Left ventricle myocardium superior (tissue), 1 donor: ENCODE data around the gene CAMKK2. TPM values are rescaled to one million over a fixed set of nuclear protein-coding genes. Genes with fewer than 3 reads are reported as not detected.
"Not testable (repeated sequence)": the region's sequence is repeated elsewhere in the genome, so short reads cannot be mapped to it uniquely, and the experiment has no call there.

ENCODE experiments used
- ATAC-seq: fragments of 200-7000 bp; cut with Tn5 transposase; one replicate; pipeline ENCODE4 v1.9.1; 2020; ENCODE audit warnings: mild to moderate bottlenecking, moderate library complexity
- DNase-seq: peaks from one replicate; pipeline ENCODE4 v3.0.0-alpha.2; 2020
- intact Hi-C: fragments of 100-400 bp; cut with micrococcal nuclease; formaldehyde crosslinking; loops from one replicate; pipeline ENCODE4 v1.11.0; 2022
- total RNA-seq: library from RNA; stranded (reverse); fragmentation: NEBNext Ultra II Directional; extraction: Animal tissue kit (Norgen Biotek cat#: 25700); gene quantifications from one replicate; pipeline ENCODE4 v1.2.1, GENCODE V29; 2021
- donor health status: DM: no; HTN: yes; CAD: no; lungs with severe emphysema.

The CAMKK2 gene
- total RNA-seq, 1 donor from 2014 or later = 16.8 TPM

- intact Hi-C loops = no loop called here
- ATAC-seq = no peak
- no peak for DNase-seq
Observed at GRCh38 chr12:121301876-121302275, 5.4 kb upstream of the CAMKK2 start.

GRCh38 chr12:121300083-121300819, 3.7 kb upstream of the CAMKK2 start:
- intact Hi-C loops = no loop called here
- ATAC-seq = no peak
- DNase-seq = no peak

GRCh38 chr12:121299662-121300061, 3.2 kb upstream of the CAMKK2 start:
- DNase-seq = no peak
- intact Hi-C loops = no loop called here
- ATAC-seq = no peak

GRCh38 chr12:121298411-121298810, 1.9 kb upstream of the CAMKK2 start:
- intact Hi-C loops, ATAC-seq: not testable (repeated sequence)

GRCh38 chr12:121297435-121297991, 1.0 kb upstream of the CAMKK2 start:
- ATAC-seq (peak; percentile 10), DNase-seq (peak; percentile 47)
- intact Hi-C loops = no loop called here

More at GRCh38 chr12:121298411-121298810, 1.9 kb upstream of the CAMKK2 start:
- DNase-seq = not testable (repeated sequence)

- ATAC-seq (peak; percentile 28), DNase-seq (peak; percentile 52)
- intact Hi-C loops = no loop called here
Observed at GRCh38 chr12:121295746-121296617, 527 bp downstream of the CAMKK2 start.

- intact Hi-C loops = no loop called here
- no peak for ATAC-seq
- DNase-seq = no peak
Observed at GRCh38 chr12:121295116-121295745, 1.3 kb downstream of the CAMKK2 start.

- ATAC-seq = no peak
- intact Hi-C loops = no loop called here
- DNase-seq = no peak
Observed at GRCh38 chr12:121294151-121294889, 2.2 kb downstream of the CAMKK2 start.

- ATAC-seq (no peak), DNase-seq (no peak)
- intact Hi-C loops = no loop called here
Observed at GRCh38 chr12:121293603-121294002, 2.9 kb downstream of the CAMKK2 start.

- intact Hi-C loops = no loop called here
- DNase-seq (no peak), ATAC-seq (no peak)
Observed at GRCh38 chr12:121290410-121290809, 6.1 kb downstream of the CAMKK2 start.

GRCh38 chr12:121289962-121290361, 6.5 kb downstream of the CAMKK2 start:
- ATAC-seq = peak; percentile 29
- DNase-seq = no peak
- intact Hi-C loops = no loop called here

- intact Hi-C loops = no loop called here
- ATAC-seq (peak; percentile 54), DNase-seq (peak; percentile 47)
Observed at GRCh38 chr12:121288986-121289385, 7.5 kb downstream of the CAMKK2 start.

GRCh38 chr12:121288158-121288845, 8.2 kb downstream of the CAMKK2 start:
- ATAC-seq (peak; percentile 27), DNase-seq (no peak)
- intact Hi-C loops = no loop called here

- no peak for DNase-seq
- no peak for ATAC-seq
- intact Hi-C loops = no loop called here
Observed at GRCh38 chr12:121287267-121287954, 9.1 kb downstream of the CAMKK2 start.

GRCh38 chr12:121285856-121286255, 10.7 kb downstream of the CAMKK2 start:
- DNase-seq (no peak), ATAC-seq (no peak)
- intact Hi-C loops = no loop called here

GRCh38 chr12:121284551-121285390, 11.7 kb downstream of the CAMKK2 start:
- ATAC-seq (no peak), DNase-seq (no peak)
- intact Hi-C loops = no loop called here

- intact Hi-C loops = no loop called here
- ATAC-seq = no peak
- no peak for DNase-seq
Observed at GRCh38 chr12:121283841-121284240, 12.7 kb downstream of the CAMKK2 start.
